ENCODE measurements around the gene INPP4B. TPM values are rescaled to one million over a fixed set of nuclear protein-coding genes. Genes with fewer than 3 reads are reported as not detected.

Gene INPP4B
- total RNA-seq, 1 donor from 2014 or later = 10.9 TPM

GRCh38 chr4:142040043-142040442 is 806.1 kb downstream of the INPP4B start:
- Histone ChIP-seq H3K4me3 (ENCODE audit: low read depth, low read length) (no peak overlapping the region), H3K36me3 (ENCODE audit: control insufficient read depth, insufficient read depth, low read length) (no peaks in the 10 kb centered on the region), H3K27me3 (ENCODE audit: control insufficient read depth, insufficient read depth, low read length) (no peaks in the 10 kb centered on the region)
- no peak for DNase-seq (ENCODE audit: low read depth)
- TF ChIP-seq, protein P1, sequence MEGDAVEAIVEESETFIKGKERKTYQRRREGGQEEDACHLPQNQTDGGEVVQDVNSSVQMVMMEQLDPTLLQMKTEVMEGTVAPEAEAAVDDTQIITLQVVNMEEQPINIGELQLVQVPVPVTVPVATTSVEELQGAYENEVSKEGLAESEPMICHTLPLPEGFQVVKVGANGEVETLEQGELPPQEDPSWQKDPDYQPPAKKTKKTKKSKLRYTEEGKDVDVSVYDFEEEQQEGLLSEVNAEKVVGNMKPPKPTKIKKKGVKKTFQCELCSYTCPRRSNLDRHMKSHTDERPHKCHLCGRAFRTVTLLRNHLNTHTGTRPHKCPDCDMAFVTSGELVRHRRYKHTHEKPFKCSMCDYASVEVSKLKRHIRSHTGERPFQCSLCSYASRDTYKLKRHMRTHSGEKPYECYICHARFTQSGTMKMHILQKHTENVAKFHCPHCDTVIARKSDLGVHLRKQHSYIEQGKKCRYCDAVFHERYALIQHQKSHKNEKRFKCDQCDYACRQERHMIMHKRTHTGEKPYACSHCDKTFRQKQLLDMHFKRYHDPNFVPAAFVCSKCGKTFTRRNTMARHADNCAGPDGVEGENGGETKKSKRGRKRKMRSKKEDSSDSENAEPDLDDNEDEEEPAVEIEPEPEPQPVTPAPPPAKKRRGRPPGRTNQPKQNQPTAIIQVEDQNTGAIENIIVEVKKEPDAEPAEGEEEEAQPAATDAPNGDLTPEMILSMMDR (IDR thresholded peaks at IDR 0.05; ENCODE audit: insufficient read depth, low read length, poor library complexity, severe bottlenecking) = no peak

DNA sequence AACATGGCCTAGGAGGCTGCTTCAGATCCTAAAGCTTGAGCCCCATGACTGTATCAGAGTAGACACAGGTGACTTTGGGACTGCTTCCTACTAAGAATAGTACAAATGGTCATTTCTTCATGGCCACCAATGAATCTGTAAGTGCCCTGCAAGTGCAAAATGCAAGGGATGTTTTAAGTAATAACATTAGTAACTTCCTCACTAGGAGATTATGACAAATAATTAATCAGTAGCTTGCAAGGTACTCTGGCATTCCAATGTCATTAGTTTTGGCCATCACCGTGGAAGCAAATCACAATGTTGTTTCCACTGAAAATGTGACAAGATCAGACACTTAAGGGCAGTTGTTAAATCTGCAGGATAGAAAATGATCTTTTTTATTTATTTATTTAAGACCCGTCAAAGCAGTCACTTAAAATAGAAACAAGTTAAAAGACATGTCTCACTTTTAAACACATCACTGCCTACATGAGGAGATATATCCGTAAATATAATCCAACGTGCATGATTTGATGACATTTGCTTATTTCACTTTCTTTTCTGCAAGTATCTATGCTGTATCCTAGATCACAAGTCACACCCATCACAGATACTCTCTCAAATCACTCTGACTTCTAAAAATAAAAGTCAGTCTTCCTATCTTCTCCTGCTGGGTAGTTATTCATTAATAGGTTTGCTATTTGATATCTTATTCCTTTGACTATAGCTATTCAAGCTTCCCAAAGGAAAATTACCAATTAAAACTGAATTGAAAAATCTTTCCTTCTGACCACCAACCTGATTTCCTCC is 809.1 kb downstream of the INPP4B start:
- no peaks in the 10 kb centered on the region for H3K27me3 ChIP-seq (ENCODE audit: control insufficient read depth, insufficient read depth, low read length)
- no peak overlapping the region for H3K4me3 ChIP-seq (ENCODE audit: low read depth, low read length)
- peak; percentile 48 for DNase-seq (ENCODE audit: low read depth)
- TF ChIP-seq, protein P1 (IDR thresholded peaks at IDR 0.05; ENCODE audit: insufficient read depth, low read length, poor library complexity, severe bottlenecking) = no peak
- no peaks in the 10 kb centered on the region for H3K36me3 ChIP-seq (ENCODE audit: control insufficient read depth, insufficient read depth, low read length)

- Histone ChIP-seq H3K36me3 (ENCODE audit: control insufficient read depth, insufficient read depth, low read length) (no peaks in the 10 kb centered on the region), H3K4me3 (ENCODE audit: low read depth, low read length) (no peak overlapping the region), H3K27me3 (ENCODE audit: control insufficient read depth, insufficient read depth, low read length) (no peaks in the 10 kb centered on the region)
- DNase-seq (ENCODE audit: low read depth) = no peak
- TF ChIP-seq, protein P1 (IDR thresholded peaks at IDR 0.05; ENCODE audit: insufficient read depth, low read length, poor library complexity, severe bottlenecking) = no peak
These were observed 810.5 kb downstream of the INPP4B start for GRCh38 chr4:142035566-142035965.

GRCh38 chr4:142034101-142034500 is 812.0 kb downstream of the INPP4B start:
- Histone ChIP-seq H3K36me3 (ENCODE audit: control insufficient read depth, insufficient read depth, low read length) (no peaks in the 10 kb centered on the region), H3K27me3 (ENCODE audit: control insufficient read depth, insufficient read depth, low read length) (no peaks in the 10 kb centered on the region), H3K4me3 (ENCODE audit: low read depth, low read length) (no peak overlapping the region)
- no peak for DNase-seq (ENCODE audit: low read depth)
- TF ChIP-seq, protein P1 (IDR thresholded peaks at IDR 0.05; ENCODE audit: insufficient read depth, low read length, poor library complexity, severe bottlenecking) = no peak

- no peak for DNase-seq (ENCODE audit: low read depth)
- H3K36me3 ChIP-seq (ENCODE audit: control insufficient read depth, insufficient read depth, low read length) = no peaks in the 10 kb centered on the region
- no peak overlapping the region for H3K4me3 ChIP-seq (ENCODE audit: low read depth, low read length)
- TF ChIP-seq, protein P1 (IDR thresholded peaks at IDR 0.05; ENCODE audit: insufficient read depth, low read length, poor library complexity, severe bottlenecking) = no peak
- H3K27me3 ChIP-seq (ENCODE audit: control insufficient read depth, insufficient read depth, low read length) = no peaks in the 10 kb centered on the region
These were observed 816.1 kb downstream of the INPP4B start for GRCh38 chr4:142030010-142030409.

- TF ChIP-seq, protein P1 (IDR thresholded peaks at IDR 0.05; ENCODE audit: insufficient read depth, low read length, poor library complexity, severe bottlenecking) = no peak
- Histone ChIP-seq H3K4me3 (ENCODE audit: low read depth, low read length) (no peak overlapping the region), H3K36me3 (ENCODE audit: control insufficient read depth, insufficient read depth, low read length) (no peaks in the 10 kb centered on the region), H3K27me3 (ENCODE audit: control insufficient read depth, insufficient read depth, low read length) (no peaks in the 10 kb centered on the region)
- no peak for DNase-seq (ENCODE audit: low read depth)
These were observed 824.3 kb downstream of the INPP4B start for GRCh38 chr4:142021761-142022160.
